ENCODE data around the gene SLC24A1.

Gene SLC24A1

GRCh38 chr15:65651831-65652749 lies 30.4 kb downstream of the SLC24A1 start:
- DNase-seq (ENCODE audit: low spot score) = no peak

DNA sequence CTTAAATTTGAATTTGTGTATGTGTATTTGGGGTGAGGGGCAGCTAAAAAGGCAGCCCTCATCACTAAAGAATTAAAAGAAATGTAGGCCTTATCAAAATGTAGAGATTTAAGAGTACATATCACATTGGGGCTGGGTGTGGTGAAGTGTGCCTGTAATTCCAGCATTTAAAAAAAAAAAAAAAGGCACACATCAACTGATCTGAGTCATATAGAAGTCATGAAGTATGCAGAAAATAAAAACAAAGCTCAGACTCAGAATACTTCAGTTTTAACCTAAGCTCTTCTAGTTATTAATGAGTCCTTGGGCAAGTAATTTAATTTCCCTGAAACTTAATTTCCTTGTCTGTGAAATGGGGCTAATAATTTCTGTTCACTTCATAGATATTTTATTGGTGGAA lies 31.6 kb downstream of the SLC24A1 start:
- no peak for DNase-seq (ENCODE audit: low spot score)

- DNase-seq (ENCODE audit: low spot score) = no peak
Measured at GRCh38 chr15:65653801-65654521, 32.2 kb downstream of the SLC24A1 start.

DNA sequence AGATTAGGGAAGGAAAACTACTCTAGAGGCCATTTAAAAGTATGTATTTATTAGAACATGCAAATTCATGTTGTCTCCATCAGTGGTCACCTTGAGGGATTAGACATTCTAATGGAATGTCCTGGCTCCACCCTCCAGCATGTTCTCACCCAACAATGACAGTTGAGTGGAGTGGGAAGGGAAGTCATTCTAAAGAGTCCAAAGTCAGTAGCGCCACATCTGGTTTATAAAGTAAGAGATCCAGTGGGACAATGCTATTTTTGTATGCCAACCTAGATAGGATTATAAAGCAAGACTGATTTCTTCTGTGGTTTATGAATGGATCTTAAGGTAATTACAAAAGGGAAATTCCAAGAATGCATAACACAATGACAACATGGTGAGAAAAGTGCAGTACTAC lies 33.3 kb downstream of the SLC24A1 start:
- no peak for DNase-seq (ENCODE audit: low spot score)

- DNase-seq (ENCODE audit: low spot score) = no peak
Measured at GRCh38 chr15:65655457-65655856, 33.7 kb downstream of the SLC24A1 start.

DNA sequence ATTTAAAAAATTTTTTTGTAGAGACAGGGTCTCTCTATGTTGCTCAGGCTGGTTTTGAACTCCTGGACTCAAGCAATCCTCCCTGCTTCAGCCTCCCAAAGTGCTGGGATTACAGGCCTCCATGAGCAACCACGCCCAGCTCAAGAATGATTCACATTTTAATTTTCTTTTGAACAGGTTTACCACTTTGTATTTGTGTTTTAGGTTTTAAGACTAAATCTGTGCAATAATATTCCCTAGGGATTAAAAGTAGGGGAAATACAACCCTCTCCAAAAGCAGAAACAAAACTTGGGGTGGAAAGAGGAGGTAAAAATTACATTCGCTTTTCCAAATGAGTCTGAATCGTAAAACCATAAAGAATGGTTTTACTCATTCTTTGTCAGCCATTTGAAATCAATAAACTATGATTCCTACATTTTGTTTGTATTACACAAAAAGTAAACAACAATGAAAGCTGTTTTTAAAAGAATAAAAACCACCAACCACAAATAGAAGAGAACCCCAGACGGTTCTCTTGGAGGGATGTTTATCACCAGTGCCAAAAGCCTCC lies 37.8 kb downstream of the SLC24A1 start:
- DNase-seq (ENCODE audit: low spot score) = no peak

- no peak for DNase-seq (ENCODE audit: low spot score)
Measured at GRCh38 chr15:65660927-65661326, 39.2 kb downstream of the SLC24A1 start.

DNA sequence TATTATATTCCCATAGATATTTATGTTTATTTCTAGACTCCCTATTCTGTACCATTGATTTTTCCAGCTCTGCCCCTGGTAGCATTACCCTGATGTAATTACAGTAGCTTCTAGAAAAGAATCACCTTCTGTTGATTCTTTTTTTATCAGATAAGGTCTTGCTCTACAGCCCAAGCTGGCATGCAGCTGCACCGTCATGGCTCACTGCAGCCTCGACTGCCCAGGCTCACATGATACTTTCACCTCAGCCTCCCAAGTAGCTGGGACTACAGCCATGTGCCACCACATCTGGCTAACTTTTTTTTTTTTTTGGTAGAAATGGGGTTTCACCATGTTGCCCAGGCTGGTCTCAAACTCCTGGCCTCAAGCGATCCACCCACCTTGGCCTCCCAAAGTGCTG lies 41.8 kb downstream of the SLC24A1 start:
- DNase-seq (ENCODE audit: low spot score) = no peak

DNA sequence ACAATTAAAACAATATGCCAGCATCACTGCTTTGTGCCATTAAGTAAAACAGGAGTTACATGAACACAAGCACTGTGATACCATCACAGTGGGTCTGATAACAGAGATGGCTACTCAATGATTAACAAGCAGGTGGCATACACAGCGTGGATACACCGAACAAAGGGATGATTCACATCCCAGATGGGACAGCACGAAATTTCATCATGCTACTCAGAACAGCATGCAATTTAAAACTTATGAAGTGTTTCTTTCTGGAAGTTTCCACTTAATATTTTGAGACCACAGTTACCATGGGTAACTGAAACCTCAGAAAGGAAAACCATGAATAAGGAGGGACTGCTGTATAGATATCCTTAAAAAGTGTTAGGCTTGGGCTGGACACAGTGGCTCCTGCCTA lies 44.5 kb downstream of the SLC24A1 start:
- peak; percentile 57 for DNase-seq (ENCODE audit: low spot score)

- no peak for DNase-seq (ENCODE audit: low spot score)
Measured at GRCh38 chr15:65675551-65675950, 53.8 kb downstream of the SLC24A1 start.

DNA sequence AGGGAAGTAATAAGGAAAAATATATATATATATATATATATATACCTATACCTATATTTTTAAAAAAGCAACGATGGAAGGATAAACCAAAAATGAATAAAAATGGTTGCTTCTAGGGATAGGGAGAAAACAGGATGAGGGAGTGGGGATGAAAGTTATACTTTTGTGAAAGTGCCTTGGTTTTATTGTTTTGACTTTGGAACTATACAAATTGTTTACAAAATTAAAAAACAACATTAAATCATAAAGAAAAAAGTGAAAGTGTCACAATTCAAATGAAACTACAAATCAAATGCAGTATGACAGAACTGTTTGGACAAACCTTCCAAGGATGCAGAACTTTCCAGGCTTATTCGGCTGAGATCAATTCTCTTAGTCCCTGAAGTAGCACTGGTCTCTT lies 54.4 kb downstream of the SLC24A1 start:
- DNase-seq (ENCODE audit: low spot score) = no peak

- no peak for DNase-seq (ENCODE audit: low spot score)
Measured at GRCh38 chr15:65680544-65680943, 58.8 kb downstream of the SLC24A1 start.

- DNase-seq (ENCODE audit: low spot score) = no peak
Measured at GRCh38 chr15:65682404-65682911, 60.7 kb downstream of the SLC24A1 start.

DNA sequence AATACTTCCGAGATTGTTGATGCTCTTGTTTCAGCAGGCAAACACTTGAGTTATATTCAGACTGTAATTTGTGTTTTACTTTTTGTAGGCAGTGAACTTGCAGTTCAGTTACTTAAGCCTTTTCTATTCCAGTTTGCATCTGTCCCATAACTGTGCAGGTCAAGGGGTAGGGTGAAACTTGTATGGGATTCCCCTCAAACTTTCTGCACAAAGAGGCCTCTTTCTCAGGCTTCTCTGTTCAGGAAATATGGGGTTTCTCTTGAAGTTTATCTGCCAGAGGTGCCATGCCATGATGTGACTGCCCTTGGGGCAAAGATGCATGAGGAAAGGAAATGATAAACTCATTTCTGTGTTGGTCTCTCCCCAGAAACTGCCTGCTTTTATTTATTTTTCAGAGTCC lies 66.7 kb downstream of the SLC24A1 start:
- no peak for DNase-seq (ENCODE audit: low spot score)

DNA sequence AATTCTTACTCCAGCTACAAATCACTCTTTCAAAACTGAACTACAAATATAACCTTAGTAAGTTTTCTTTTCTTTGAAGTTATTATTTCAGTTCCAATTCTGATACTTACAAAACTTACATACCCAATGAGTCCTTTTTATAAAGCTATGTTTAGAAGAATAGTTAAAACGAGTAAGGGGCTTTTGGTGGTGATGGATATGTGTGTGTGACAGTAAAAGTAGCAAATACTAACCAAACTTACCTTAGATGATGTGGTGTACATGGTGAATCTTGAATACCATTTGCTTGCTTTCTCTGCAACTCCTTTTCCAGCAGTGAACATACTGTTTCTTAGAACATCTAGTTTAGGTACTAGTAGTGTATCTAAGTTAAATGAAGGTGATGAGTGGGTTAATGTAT lies 68.4 kb downstream of the SLC24A1 start:
- DNase-seq (ENCODE audit: low spot score) = no peak

GRCh38 chr15:65690778-65691177 lies 69.0 kb downstream of the SLC24A1 start:
- no peak for DNase-seq (ENCODE audit: low spot score)

- DNase-seq (ENCODE audit: low spot score) = no peak
Measured at GRCh38 chr15:65695081-65695480, 73.3 kb downstream of the SLC24A1 start.

Data from globus pallidus (tissue), 1 donor.